Upper lobe of left lung (tissue), 6 donors: ENCODE results near the gene ZSWIM8. TPM values are rescaled to one million over a fixed set of nuclear protein-coding genes. Genes with fewer than 3 reads are reported as not detected.

Source experiments
- ATAC-seq, 2 donors: fragments of 200-7000 bp; cut with Tn5 transposase; one replicate each; pipeline ENCODE4 v1.9.1; 2022; ENCODE audit warnings: mild to moderate bottlenecking in 2 of 2, moderate library complexity in 2 of 2; ENCODE audit not compliant: low FRiP score in 2 of 2
- DNase-seq, 2 donors: peaks; one replicate each; pipeline ENCODE4 v3.0.0-alpha.2; 2019 to 2020
- H3K27ac ChIP-seq, 4 donors: fragments of 200-600 bp; sonication (generic); one replicate each; pipeline ENCODE4 v1.5.1; 2016 to 2019
- H3K27me3 ChIP-seq, 4 donors: fragments of 200-600 bp; sonication (generic); one replicate each; pipeline ENCODE4 v1.5.1; 2017 to 2019
- H3K36me3 ChIP-seq, 4 donors: fragments of 200-600 bp; sonication (generic); one replicate each; pipeline ENCODE4 v1.5.1; 2016 to 2019
- H3K4me1 ChIP-seq, 4 donors: fragments of 200-600 bp; sonication (generic); one replicate each; pipeline ENCODE4 v1.5.1; 2018 to 2019
- H3K4me3 ChIP-seq, 4 donors: fragments of 200-600 bp; sonication (generic); one replicate each; pipeline ENCODE4 v1.5.1; 2017 to 2019; ENCODE audit warnings: mild to moderate bottlenecking in 2 of 4, moderate library complexity in 1 of 4
- H3K9me3 ChIP-seq, 4 donors: fragments of 200-600 bp; sonication (generic); one replicate each; pipeline ENCODE4 v1.5.1; 2018 to 2019
- CTCF ChIP-seq, 6 experiments: fragments of 450-650 bp in 4 of 6; fragments of 200-600 bp in 2 of 6; sonication (generic) in 2 of 6; IDR thresholded peaks; one replicate each; pipeline ENCODE4 v1.5.1; 2016 to 2019; ENCODE audit warnings: antibody characterized with exemption in 6 of 6
- EP300 ChIP-seq, 4 donors: sonication (generic); formaldehyde crosslinking; IDR thresholded peaks; one replicate each; pipeline ENCODE4 v1.5.1; 2017; ENCODE audit warnings: antibody characterized with exemption in 4 of 4, control low read depth in 2 of 4
- POLR2A ChIP-seq, 4 donors: fragments of 450-650 bp; IDR thresholded peaks; one replicate each; pipeline ENCODE4 v1.5.1; 2016 to 2017; ENCODE audit warnings: antibody characterized with exemption in 4 of 4, mild to moderate bottlenecking in 2 of 4
- POLR2AphosphoS5 ChIP-seq, 2 donors: sonication (generic); formaldehyde crosslinking; IDR thresholded peaks; one replicate each; pipeline ENCODE4 v1.5.1; 2017; ENCODE audit warnings: antibody characterized with exemption in 2 of 2
- WGBS, 2 donors: methylation state at CpG; one replicate each; pipeline ENCODE4 v1.1.5; 2017 to 2018; 5-methylcytosine and 5-hydroxymethylcytosine counted together
- total RNA-seq, 6 donors: library from RNA; depleted of rRNA in 4 of 6; stranded (reverse); fragments of >200 nt in 4 of 6; gene quantifications; one replicate each; pipeline versions ENCODE4 v1.1.0 to v1.2.1, GENCODE V29; 2016 to 2021
- donor health status: DM: no; HTN: no; CAD: no; lungs with moderate emphysema.
- donor health status: DM: no; HTN: yes; CAD: no; lungs with severe emphysema.

ZSWIM8 gene
- total RNA-seq, 6 donors from 2014 or later: 54.9 to 202 (median 109) TPM

- peaks cover 8 to 78% (median 70%) of the 10 kb centered on the region in 4 donors for H3K36me3 ChIP-seq
- peaks cover 0 to 8% (median 5%) of the 10 kb centered on the region in 4 donors for H3K4me1 ChIP-seq
- WGBS, 2 donors: 91 to 95% methylated on average over 9 of the region's 9 CpGs
- DNase-seq (no peak), ATAC-seq (no peak)
- TF ChIP-seq EP300 (IDR thresholded peaks at IDR 0.05) (no peak), CTCF (IDR thresholded peaks at IDR 0.05) (no peak), POLR2A (IDR thresholded peaks at IDR 0.05) (no peak), POLR2AphosphoS5 (IDR thresholded peaks at IDR 0.05) (no peak)
- H3K4me3 ChIP-seq: no peak overlapping the region
- H3K27ac ChIP-seq: no peak overlapping the region
- no peaks in the 10 kb centered on the region for H3K9me3 ChIP-seq
- H3K27me3 ChIP-seq: no peaks in the 10 kb centered on the region
Measured at GRCh38 chr10:73841526-73842285, 56.3 kb downstream of the ZSWIM8 start.

- H3K27ac ChIP-seq: no peak overlapping the region
- H3K9me3 ChIP-seq: no peaks in the 10 kb centered on the region
- WGBS, 2 donors: 82 to 91% methylated on average over 10 to 11 of the region's 11 CpGs
- H3K36me3 ChIP-seq: peaks cover 11 to 78% (median 70%) of the 10 kb centered on the region in 4 donors
- TF ChIP-seq EP300 (IDR thresholded peaks at IDR 0.05) (no peak), POLR2AphosphoS5 (IDR thresholded peaks at IDR 0.05) (no peak), POLR2A (IDR thresholded peaks at IDR 0.05) (no peak), CTCF (IDR thresholded peaks at IDR 0.05) (no peak)
- no peaks in the 10 kb centered on the region for H3K27me3 ChIP-seq
- no peak overlapping the region for H3K4me3 ChIP-seq
- peaks cover 0 to 8% (median 5%) of the 10 kb centered on the region in 4 donors for H3K4me1 ChIP-seq
- DNase-seq (no peak), ATAC-seq (no peak)
Measured at GRCh38 chr10:73842349-73842748, 56.9 kb downstream of the ZSWIM8 start.

GRCh38 chr10:73843261-73843660 is 57.9 kb downstream of the ZSWIM8 start:
- WGBS, 2 donors: 63 to 71% methylated on average over 5 of the region's 5 CpGs
- ATAC-seq (peak in 1 of 2 donors; percentile 30), DNase-seq (no peak)
- TF ChIP-seq POLR2AphosphoS5 (IDR thresholded peaks at IDR 0.05) (no peak), CTCF (IDR thresholded peaks at IDR 0.05) (no peak), EP300 (IDR thresholded peaks at IDR 0.05) (no peak), POLR2A (IDR thresholded peaks at IDR 0.05) (no peak)
- Histone ChIP-seq H3K27ac (peak overlapping the region in 2 of 4 donors; percentile 26 to 59), H3K36me3 (peaks cover 16 to 82% (median 72%) of the 10 kb centered on the region in 4 donors), H3K4me3 (no peak overlapping the region), H3K4me1 (peaks cover 0 to 11% (median 5%) of the 10 kb centered on the region in 4 donors), H3K9me3 (no peaks in the 10 kb centered on the region), H3K27me3 (no peaks in the 10 kb centered on the region)

- peaks cover 10 to 61% (median 48%) of the 10 kb centered on the region in 4 donors for H3K36me3 ChIP-seq
- 85 to 95% methylated on average over 4 to 7 of the region's 7 CpGs for WGBS, 2 donors
- TF ChIP-seq CTCF (IDR thresholded peaks at IDR 0.05) (no peak), EP300 (IDR thresholded peaks at IDR 0.05) (no peak), POLR2AphosphoS5 (IDR thresholded peaks at IDR 0.05) (no peak), POLR2A (IDR thresholded peaks at IDR 0.05) (no peak)
- no peak overlapping the region for H3K27ac ChIP-seq
- no peak overlapping the region for H3K4me3 ChIP-seq
- H3K27me3 ChIP-seq: no peaks in the 10 kb centered on the region
- ATAC-seq (no peak), DNase-seq (no peak)
- H3K4me1 ChIP-seq: peaks cover 22 to 43% (median 34%) of the 10 kb centered on the region in 4 donors
- H3K9me3 ChIP-seq: no peaks in the 10 kb centered on the region
Measured at GRCh38 chr10:73847031-73847430, 61.6 kb downstream of the ZSWIM8 start.
